Astrocyte of the hippocampus (primary cell): Measurements from ENCODE around the gene MBLAC1.

Experiments used
- DNase-seq: peaks from one replicate; pipeline ENCODE4 v3.0.0; 2011; ENCODE audit warnings: low read depth, low spot score

MBLAC1 gene, protein sequence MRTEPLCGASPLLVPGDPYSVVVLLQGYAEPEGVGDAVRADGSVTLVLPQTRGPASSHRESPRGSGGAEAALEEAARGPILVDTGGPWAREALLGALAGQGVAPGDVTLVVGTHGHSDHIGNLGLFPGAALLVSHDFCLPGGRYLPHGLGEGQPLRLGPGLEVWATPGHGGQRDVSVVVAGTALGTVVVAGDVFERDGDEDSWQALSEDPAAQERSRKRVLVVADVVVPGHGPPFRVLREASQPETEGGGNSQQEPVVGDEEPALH

DNA sequence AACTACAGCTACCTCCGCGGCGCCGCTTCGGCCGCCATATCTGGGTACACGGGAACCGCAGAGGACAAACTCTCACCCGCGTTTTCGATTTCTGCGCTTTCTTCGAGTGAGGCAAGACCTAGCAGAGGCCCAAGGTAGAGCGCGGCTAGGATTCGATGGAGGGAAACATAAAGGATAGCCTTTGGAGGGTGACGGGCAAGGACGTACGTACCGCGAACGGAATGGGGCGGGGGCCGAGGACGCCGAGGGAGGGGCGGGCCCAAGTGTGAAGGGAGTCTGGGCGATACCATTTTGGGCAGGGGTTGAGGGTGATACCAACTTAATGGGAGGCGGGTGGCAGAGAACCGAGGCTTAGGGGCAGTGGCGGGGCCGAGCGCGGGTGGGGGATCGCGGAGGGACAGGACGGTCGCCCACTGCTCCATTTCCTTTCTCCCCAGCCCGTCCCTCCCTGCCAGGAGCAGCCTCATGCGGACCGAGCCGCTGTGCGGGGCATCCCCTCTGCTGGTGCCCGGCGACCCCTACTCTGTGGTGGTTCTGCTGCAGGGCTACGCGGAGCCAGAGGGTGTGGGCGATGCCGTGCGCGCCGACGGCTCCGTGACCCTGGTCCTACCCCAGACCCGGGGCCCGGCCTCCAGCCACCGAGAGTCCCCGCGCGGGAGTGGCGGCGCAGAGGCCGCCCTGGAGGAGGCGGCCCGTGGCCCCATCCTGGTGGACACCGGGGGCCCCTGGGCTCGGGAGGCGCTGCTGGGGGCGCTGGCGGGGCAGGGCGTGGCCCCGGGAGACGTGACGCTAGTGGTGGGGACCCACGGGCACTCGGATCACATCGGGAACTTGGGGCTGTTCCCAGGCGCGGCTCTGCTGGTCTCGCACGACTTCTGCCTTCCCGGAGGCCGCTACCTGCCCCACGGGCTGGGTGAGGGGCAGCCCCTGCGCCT lies at the start of gene MBLAC1:
Gene MBLAC1 (plus strand): TSS at position 37 of the 935 bp plus-strand sequence. CDS start 429 bp downstream, at position 466.
- DNase-seq, result peak; percentile 96

DNA sequence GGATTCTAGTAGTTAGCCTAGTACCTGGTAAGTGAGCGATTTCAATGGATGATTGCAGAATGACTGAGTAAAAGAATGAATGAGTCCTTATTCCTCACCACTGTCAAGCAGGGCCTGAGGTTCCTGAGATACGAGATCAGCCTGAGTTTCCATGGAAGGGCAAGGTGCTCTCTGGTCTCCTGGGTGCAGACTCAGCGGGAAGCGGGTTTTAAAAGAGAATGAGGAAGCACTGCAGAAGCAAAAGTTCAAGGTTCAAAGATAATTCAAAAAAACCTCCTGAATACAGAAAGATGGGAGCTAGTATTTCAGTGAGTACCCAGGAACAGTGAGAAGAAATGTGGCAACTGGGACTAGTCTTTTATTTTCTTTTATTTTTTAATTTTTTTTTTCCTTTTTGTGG lies 49.6 kb upstream of the MBLAC1 start:
- no peak for DNase-seq

- DNase-seq, result no peak
These were observed 47.7 kb upstream of the MBLAC1 start for GRCh38 chr7:100079024-100079560.

- peak; percentile 49 for DNase-seq
These were observed 45.7 kb upstream of the MBLAC1 start for GRCh38 chr7:100080907-100081534.

GRCh38 chr7:100081535-100082102 lies 45.1 kb upstream of the MBLAC1 start, which contains the start of gene ZNF3:
ZNF3 (minus strand) TSS chr7:100081723; CDS start chr7:100077357, 4,366 bp downstream.
- peak; percentile 100 for DNase-seq

DNA sequence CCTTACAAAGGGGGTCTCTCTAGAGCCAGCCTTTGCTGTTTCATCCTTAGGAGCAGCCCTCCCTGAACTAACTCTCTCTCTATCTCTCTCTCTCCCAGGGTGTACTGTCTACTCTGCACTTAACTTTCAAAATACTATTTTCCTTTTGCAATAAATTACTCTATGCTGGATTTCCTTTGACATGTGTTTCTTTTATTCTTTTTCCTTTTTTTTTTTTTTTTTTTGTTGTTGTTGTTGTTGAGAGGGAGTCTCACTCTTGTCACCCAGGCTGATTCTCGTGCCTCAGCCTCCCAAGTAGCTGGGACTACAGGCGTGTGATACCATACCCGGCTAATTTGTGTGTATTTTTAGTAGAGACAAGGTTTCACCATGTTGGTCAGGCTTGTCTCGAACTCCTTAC lies 43.8 kb upstream of the MBLAC1 start:
- no peak for DNase-seq

DNA sequence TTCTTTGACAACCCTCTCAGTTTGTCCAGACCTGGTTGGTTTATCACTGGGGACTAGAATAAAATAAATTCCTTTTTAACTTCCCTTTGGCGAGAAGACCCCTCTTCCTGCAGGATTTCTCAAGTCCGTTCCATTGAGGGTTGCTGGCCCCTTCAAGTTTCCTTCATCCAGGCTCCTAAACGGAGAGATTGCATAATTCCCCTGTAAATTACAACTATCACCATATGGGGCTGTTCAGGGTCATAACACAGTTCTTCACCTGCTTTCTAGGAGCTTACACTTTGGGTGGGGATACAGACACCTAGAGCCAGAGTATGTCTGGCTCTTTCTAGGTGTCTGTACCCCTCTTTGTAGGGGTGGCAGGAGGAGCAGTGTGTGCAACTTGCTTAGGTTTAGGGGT lies 41.3 kb upstream of the MBLAC1 start:
- no peak for DNase-seq

- DNase-seq, result peak; percentile 94
These were observed 39.6 kb upstream of the MBLAC1 start for GRCh38 chr7:100087055-100087750.

GRCh38 chr7:100088095-100088620 lies 38.6 kb upstream of the MBLAC1 start:
- no peak for DNase-seq

DNA sequence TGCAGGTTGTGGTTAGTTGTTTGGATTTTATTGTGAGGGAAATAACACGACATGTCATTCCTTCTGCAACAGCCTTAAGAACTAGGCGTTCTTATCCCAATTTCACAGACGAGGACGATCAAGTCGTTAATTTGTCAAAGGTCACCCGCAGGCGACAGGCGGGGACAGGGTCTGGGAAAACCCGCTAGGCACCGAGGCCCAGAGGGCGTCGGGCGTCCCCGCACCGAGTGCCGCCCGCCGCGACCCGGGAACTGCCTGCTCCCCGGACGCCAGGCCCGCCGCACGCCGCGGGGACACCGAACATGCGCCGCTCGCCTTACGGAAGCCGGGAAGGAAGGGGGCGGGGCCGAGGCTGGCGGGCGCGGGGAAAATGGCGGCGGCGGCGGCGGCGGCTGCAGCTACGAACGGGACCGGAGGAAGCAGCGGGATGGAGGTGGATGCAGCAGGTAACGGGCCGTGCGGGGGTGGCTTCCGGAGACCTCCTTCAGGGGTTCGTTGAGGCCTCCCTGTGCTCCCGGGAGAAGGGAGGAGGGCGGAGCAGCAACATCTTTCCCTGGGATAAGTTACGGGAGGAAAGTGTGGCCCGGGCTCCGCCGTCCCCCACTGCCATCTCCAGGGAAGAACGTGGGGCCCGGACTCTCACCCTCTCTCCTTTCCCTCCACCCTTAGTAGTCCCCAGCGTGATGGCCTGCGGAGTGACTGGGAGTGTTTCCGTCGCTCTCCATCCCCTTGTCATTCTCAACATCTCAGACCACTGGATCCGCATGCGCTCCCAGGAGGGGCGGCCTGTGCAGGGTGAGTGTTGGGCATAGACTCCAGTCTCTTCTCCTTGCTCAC lies 37.9 kb upstream of the MBLAC1 start, which contains the start of gene COPS6:
Gene COPS6 (plus strand): TSS at position 349 of the 837 bp plus-strand sequence. CDS start 22 bp downstream, at position 371.
- peak; percentile 92 for DNase-seq

- peak; percentile 39 for DNase-seq
These were observed 37.1 kb upstream of the MBLAC1 start for GRCh38 chr7:100089458-100090196.

GRCh38 chr7:100090527-100091410 lies 36.0 kb upstream of the MBLAC1 start:
- DNase-seq, result no peak

DNA sequence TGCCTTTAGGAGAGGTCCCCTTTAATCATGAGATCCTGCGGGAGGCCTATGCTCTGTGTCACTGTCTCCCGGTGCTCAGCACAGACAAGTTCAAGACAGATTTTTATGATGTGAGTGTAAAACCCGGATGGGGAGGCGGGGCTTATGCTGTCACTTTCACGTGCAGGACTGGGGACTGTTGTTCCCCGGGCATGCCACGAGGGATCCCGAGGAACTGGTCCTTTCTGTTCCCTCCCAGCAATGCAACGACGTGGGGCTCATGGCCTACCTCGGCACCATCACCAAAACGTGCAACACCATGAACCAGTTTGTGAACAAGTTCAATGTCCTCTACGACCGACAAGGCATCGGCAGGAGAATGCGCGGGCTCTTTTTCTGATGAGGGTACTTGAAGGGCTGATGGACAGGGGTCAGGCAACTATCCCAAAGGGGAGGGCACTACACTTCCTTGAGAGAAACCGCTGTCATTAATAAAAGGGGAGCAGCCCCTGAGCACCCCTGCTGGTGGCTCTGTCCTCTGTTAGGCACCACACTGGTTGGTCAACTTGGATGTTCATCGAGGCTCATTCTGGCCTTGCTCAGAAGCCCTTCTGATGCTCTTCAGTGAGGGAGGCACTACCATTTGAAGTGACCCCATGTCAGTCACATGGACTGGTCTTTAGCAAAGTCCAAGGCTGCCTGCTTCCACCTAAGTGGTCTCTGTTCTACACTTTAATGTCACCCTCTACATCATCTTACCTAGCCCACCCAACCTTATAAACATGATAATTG lies 35.2 kb upstream of the MBLAC1 start:
- peak; percentile 34 for DNase-seq

DNA sequence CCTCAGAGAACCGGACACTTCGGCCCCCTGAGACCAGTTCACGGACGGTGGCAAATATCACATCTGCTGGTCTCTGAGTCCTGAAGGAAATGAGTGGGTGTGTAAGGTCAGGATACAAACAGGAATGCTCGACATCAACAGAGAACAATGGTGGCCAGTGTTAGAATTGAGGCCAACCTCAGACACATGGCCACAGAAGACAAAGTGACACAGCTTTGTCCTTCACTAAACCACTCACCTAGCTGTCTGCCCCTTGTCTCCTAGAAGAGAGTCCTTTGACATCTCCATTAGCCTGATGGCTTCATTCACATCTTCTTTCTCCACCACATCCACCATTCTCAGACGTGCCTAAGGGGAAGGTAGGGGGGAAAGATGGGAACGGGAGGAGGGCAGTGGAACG lies 33.7 kb upstream of the MBLAC1 start:
- DNase-seq, result no peak

- no peak for DNase-seq
These were observed 33.3 kb upstream of the MBLAC1 start for GRCh38 chr7:100093498-100093897.

- DNase-seq, result no peak
These were observed 32.8 kb upstream of the MBLAC1 start for GRCh38 chr7:100093925-100094486.

DNA sequence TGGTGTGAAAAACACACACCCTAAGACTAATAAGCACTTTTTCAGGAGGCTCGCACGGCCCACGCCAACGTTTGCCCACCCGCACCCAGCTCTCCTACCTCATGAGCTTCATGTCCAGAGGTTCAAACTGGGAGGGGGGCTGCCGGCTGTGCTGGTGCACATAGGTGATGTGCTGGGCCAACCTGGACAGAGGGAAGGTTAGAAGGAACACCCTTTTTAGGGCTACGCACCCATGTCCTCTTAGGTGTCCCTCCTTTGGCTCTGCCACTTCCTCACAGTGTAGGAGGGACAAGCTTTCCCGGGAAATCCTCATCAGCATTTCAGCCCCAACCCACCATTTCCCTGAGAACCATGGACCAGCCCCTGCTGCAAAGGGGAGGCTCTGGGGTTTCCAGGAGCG lies 31.5 kb upstream of the MBLAC1 start:
- DNase-seq, result no peak
